ENCODE data around the gene GPRIN3.

DNA sequence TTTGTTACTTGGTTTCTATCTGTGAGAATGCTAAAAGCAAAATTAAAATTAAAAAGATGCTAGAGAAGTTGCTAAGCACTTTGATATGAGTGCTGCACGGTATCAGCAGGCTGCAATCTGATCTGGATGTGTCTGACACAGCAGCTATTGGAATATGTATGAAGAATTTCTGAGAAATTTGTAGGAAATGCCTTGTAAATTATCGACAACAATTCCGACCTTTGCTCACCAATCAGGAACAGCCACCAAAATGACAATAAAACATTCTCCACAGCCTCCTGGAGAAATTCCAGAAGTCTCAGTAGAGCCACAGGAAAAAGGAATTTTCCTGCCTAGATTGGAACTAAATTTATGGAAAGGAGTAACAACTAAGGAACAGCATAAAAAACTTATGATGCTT is 113.8 kb downstream of the GPRIN3 start:
- TF ChIP-seq EZH2 (IDR thresholded peaks at IDR 0.05; ENCODE audit: borderline replicate concordance, low read depth, low read length, poor library complexity, severe bottlenecking): no peak
- TF ChIP-seq, protein P1, sequence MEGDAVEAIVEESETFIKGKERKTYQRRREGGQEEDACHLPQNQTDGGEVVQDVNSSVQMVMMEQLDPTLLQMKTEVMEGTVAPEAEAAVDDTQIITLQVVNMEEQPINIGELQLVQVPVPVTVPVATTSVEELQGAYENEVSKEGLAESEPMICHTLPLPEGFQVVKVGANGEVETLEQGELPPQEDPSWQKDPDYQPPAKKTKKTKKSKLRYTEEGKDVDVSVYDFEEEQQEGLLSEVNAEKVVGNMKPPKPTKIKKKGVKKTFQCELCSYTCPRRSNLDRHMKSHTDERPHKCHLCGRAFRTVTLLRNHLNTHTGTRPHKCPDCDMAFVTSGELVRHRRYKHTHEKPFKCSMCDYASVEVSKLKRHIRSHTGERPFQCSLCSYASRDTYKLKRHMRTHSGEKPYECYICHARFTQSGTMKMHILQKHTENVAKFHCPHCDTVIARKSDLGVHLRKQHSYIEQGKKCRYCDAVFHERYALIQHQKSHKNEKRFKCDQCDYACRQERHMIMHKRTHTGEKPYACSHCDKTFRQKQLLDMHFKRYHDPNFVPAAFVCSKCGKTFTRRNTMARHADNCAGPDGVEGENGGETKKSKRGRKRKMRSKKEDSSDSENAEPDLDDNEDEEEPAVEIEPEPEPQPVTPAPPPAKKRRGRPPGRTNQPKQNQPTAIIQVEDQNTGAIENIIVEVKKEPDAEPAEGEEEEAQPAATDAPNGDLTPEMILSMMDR (conservative IDR thresholded peaks at IDR 0.05; ENCODE audit: low read depth, low read length): no peak

All from A673 (cell line).